SK-N-SH (cell line): ENCODE measurements around the gene KRTAP10-10. TPM values are rescaled to one million over a fixed set of nuclear protein-coding genes. Genes with fewer than 3 reads are reported as not detected.

Experiments
- CTCF ChIA-PET: fragments of 300-600, 350-600 bp; formaldehyde crosslinking; extraction: SDS; loops from one replicate; lab custom pipeline; 2021; lab: Yijun Ruan, JAX
- POLR2A ChIA-PET: fragments of 350-600 bp; sonication (Branson Sonifier 250); formaldehyde crosslinking; extraction: SDS; loops from one replicate; lab custom pipeline; 2020; ENCODE audit warnings: antibody characterized with exemption, inconsistent platforms; lab: Yijun Ruan, JAX
- DNase-seq: peaks from one replicate; pipeline ENCODE4 v3.0.0; 2012
- H2AFZ ChIP-seq: fragments of 200-600 bp; sonication (generic); 2 replicates; pipeline ENCODE4 v1.8.1; 2016; ENCODE audit warnings: antibody characterized with exemption, mild to moderate bottlenecking, low read depth
- H3F3A ChIP-seq: fragments of 200-600 bp; sonication (generic); replicated peaks from 2 replicates; pipeline ENCODE3; 2016; ENCODE audit warnings: antibody characterized with exemption, mild to moderate bottlenecking; ENCODE audit not compliant: insufficient read depth
- H3K27ac ChIP-seq, 2 experiments: fragments of 200-500 bp in 1 of 2; fragments of 200-600 bp in 1 of 2; sonication (Bioruptor generic) in 1 of 2; sonication (generic), shearing (Covaris generic) in 1 of 2; 2 replicates each; pipeline versions ENCODE4 v1.5.1 to v1.6.1; 2014 to 2016; ENCODE audit warnings: low read depth in 2 of 2, inconsistent platforms in 1 of 2, low read length in 1 of 2, mild to moderate bottlenecking in 1 of 2, mixed read lengths in 1 of 2
- H3K27me3 ChIP-seq: fragments of 200-600 bp; sonication (generic), shearing (Covaris generic); 2 replicates; pipeline ENCODE4 v1.6.1; 2016; ENCODE audit warnings: mixed run types; ENCODE audit not compliant: insufficient read depth
- H3K36me3 ChIP-seq, 2 experiments: fragments of 200-500 bp in 1 of 2; fragments of 200-600 bp in 1 of 2; sonication (Bioruptor generic) in 1 of 2; sonication (generic) in 1 of 2; replicated peaks in 1 of 2; 2 replicates each; pipeline versions ENCODE3 to v1.5.1; 2014 to 2016; ENCODE audit warnings: low read length in 1 of 2, mild to moderate bottlenecking in 1 of 2; ENCODE audit not compliant: insufficient read depth in 2 of 2, control insufficient read depth in 1 of 2
- H3K4me1 ChIP-seq, 2 experiments: fragments of 200-500 bp in 1 of 2; fragments of 200-600 bp in 1 of 2; sonication (Bioruptor generic) in 1 of 2; sonication (generic), shearing (Covaris generic) in 1 of 2; 2 replicates each; pipeline versions ENCODE4 v1.5.1 to v1.6.1; 2014 to 2016; ENCODE audit warnings: low read depth in 1 of 2, low read length in 1 of 2, mixed run types in 1 of 2; ENCODE audit not compliant: insufficient read depth in 2 of 2, control insufficient read depth in 1 of 2
- H3K4me2 ChIP-seq: fragments of 200-600 bp; sonication (generic), shearing (Covaris generic); 2 replicates; pipeline ENCODE4 v1.6.1; 2017; ENCODE audit warnings: mixed run types
- H3K4me3 ChIP-seq, 2 experiments: fragments of 200-500 bp in 1 of 2; fragments of 200-600 bp in 1 of 2; sonication (Bioruptor generic) in 1 of 2; sonication (generic), shearing (Covaris generic) in 1 of 2; 2 replicates each; pipeline versions ENCODE4 v1.5.1 to v1.8.1; 2014 to 2016; ENCODE audit warnings: low read depth in 2 of 2, inconsistent platforms in 1 of 2, low read length in 1 of 2, mild to moderate bottlenecking in 1 of 2, mixed read lengths in 1 of 2, moderate library complexity in 1 of 2
- H3K79me2 ChIP-seq: fragments of 200-600 bp; sonication (generic); 2 replicates; pipeline ENCODE4 v1.8.1; 2017; ENCODE audit warnings: mild to moderate bottlenecking; ENCODE audit not compliant: insufficient read depth
- H3K9ac ChIP-seq: fragments of 200-600 bp; sonication (generic); 2 replicates; pipeline ENCODE4 v1.6.1; 2017; ENCODE audit warnings: mixed run types
- H3K9me2 ChIP-seq: fragments of 200-600 bp; sonication (generic); 2 replicates; pipeline ENCODE4 v1.6.1; 2017; ENCODE audit warnings: mixed run types
- H3K9me3 ChIP-seq: fragments of 200-600 bp; sonication (generic); 2 replicates; pipeline ENCODE4 v1.6.1; 2017; ENCODE audit warnings: mixed run types, mild to moderate bottlenecking, moderate library complexity
- H4K20me1 ChIP-seq: fragments of 200-600 bp; sonication (generic); 2 replicates; pipeline ENCODE4 v1.6.1; 2017; ENCODE audit warnings: mild to moderate bottlenecking, mixed run types; ENCODE audit not compliant: insufficient read depth
- CHD2 ChIP-seq: fragments of 150-350 bp; IDR thresholded peaks from 2 replicates; pipeline ENCODE4 v1.6.1; 2018; ENCODE audit warnings: low read length; ENCODE audit not compliant: partially characterized antibody
- ELF1 ChIP-seq: IDR thresholded peaks from 2 replicates; pipeline ENCODE4 v1.4.0; 2012
- EZH2phosphoT487 ChIP-seq: fragments of 200-600 bp; sonication (generic); IDR thresholded peaks from 2 replicates; pipeline ENCODE4 v1.6.1; 2017; ENCODE audit warnings: low read depth, mixed run types, mild to moderate bottlenecking, antibody characterized with exemption, moderate library complexity, borderline replicate concordance
- FOSL2 ChIP-seq: IDR thresholded peaks from 2 replicates; pipeline ENCODE4 v1.4.0; 2012; ENCODE audit warnings: low read depth, mild to moderate bottlenecking, moderate library complexity, borderline replicate concordance
- FOXM1 ChIP-seq: IDR thresholded peaks from 2 replicates; pipeline ENCODE4 v1.4.0; 2012; ENCODE audit warnings: low read depth, mild to moderate bottlenecking
- GABPA ChIP-seq: IDR thresholded peaks from 2 replicates; pipeline ENCODE4 v1.4.0; 2012; ENCODE audit warnings: low read depth, mild to moderate bottlenecking
- JUND ChIP-seq: IDR thresholded peaks from 2 replicates; pipeline ENCODE4 v1.4.0; 2012
- MXI1 ChIP-seq: IDR thresholded peaks from 2 replicates; pipeline ENCODE4 v1.6.1; 2012; ENCODE audit warnings: mild to moderate bottlenecking, low read depth, low read length, improper control_type of control experiment
- NFIC ChIP-seq: IDR thresholded peaks from 2 replicates; pipeline ENCODE4 v1.4.0; 2012; ENCODE audit warnings: borderline replicate concordance
- NRF1 ChIP-seq: IDR thresholded peaks from 2 replicates; pipeline ENCODE4 v1.6.1; 2012; ENCODE audit warnings: low read depth, mild to moderate bottlenecking, low read length
- POLR2AphosphoS5 ChIP-seq: IDR thresholded peaks from 2 replicates; pipeline ENCODE4 v1.6.1; 2012; ENCODE audit warnings: low read depth, low read length
- SIN3A ChIP-seq: IDR thresholded peaks from 2 replicates; pipeline ENCODE4 v1.6.1; 2012; ENCODE audit warnings: low read depth, mild to moderate bottlenecking, low read length, moderate library complexity, borderline replicate concordance
- TAF1 ChIP-seq: IDR thresholded peaks from 2 replicates; pipeline ENCODE4 v1.6.1; 2012; ENCODE audit warnings: low read depth, mild to moderate bottlenecking, low read length, moderate library complexity, borderline replicate concordance
- TCF12 ChIP-seq: IDR thresholded peaks from 2 replicates; pipeline ENCODE4 v1.4.0; 2012
- WGBS: methylation state at CpG from one replicate; pipeline ENCODE4 v1.1.6; 2017; ENCODE audit warnings: low lambda C conversion rate; 5-methylcytosine and 5-hydroxymethylcytosine counted together
- polyA plus RNA-seq, 3 experiments: library from polyadenylated mRNA; depleted of rRNA; stranded (reverse); fragments of >200 nt; gene quantifications; 2 replicates each; pipeline ENCODE4 v1.2.3, GENCODE V29; 2012
- TF ChIP-seq, protein P1 (sequence below): IDR thresholded peaks from 2 replicates; pipeline ENCODE4 v1.6.1; 2012; ENCODE audit warnings: mild to moderate bottlenecking, low read depth, low read length, moderate library complexity
- TF ChIP-seq, protein P2 (sequence below): fragments of 150-350 bp; IDR thresholded peaks from 2 replicates; pipeline ENCODE4 v1.6.1; 2017; ENCODE audit warnings: antibody characterized with exemption, low read length, low read depth, borderline replicate concordance
- TF ChIP-seq, protein P3 (sequence below): IDR thresholded peaks from 2 replicates; pipeline ENCODE4 v1.4.0; 2012; ENCODE audit warnings: low read depth
- TF ChIP-seq, protein P4 (sequence below): fragments of 150-350 bp; IDR thresholded peaks from 2 replicates; pipeline ENCODE4 v1.6.1; 2016; ENCODE audit warnings: mild to moderate bottlenecking, low read depth, low read length
- TF ChIP-seq, protein P5 (sequence below): fragments of 200-600 bp; sonication (generic); IDR thresholded peaks from 2 replicates; pipeline ENCODE4 v1.6.1; 2017; ENCODE audit warnings: antibody characterized with exemption, mild to moderate bottlenecking, moderate library complexity

KRTAP10-10 gene
- polyA plus RNA-seq, 1 of the 3 experiments (the other 2 are of a cell fraction): not detected

DNA sequence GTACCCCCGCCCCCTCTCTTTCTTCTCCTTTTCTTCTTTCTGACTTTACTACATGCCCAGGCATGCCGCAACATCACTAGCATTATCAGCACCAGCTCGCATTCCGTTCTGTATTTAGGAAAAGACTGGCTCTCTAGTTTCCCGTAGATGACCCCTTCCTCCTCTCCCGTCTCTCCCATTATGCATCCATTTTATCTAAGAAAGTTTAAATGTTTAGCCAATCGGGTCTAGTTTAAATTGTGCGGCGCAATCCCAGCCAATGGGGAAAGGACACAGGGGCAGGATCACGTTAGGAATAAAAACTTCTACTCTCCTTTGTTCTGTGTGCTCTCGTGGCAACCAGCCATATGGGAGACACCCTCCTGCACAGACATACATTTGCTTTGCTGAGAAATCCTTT, 39.1 kb upstream of the KRTAP10-10 start (continued):
- TF ChIP-seq, protein P1, sequence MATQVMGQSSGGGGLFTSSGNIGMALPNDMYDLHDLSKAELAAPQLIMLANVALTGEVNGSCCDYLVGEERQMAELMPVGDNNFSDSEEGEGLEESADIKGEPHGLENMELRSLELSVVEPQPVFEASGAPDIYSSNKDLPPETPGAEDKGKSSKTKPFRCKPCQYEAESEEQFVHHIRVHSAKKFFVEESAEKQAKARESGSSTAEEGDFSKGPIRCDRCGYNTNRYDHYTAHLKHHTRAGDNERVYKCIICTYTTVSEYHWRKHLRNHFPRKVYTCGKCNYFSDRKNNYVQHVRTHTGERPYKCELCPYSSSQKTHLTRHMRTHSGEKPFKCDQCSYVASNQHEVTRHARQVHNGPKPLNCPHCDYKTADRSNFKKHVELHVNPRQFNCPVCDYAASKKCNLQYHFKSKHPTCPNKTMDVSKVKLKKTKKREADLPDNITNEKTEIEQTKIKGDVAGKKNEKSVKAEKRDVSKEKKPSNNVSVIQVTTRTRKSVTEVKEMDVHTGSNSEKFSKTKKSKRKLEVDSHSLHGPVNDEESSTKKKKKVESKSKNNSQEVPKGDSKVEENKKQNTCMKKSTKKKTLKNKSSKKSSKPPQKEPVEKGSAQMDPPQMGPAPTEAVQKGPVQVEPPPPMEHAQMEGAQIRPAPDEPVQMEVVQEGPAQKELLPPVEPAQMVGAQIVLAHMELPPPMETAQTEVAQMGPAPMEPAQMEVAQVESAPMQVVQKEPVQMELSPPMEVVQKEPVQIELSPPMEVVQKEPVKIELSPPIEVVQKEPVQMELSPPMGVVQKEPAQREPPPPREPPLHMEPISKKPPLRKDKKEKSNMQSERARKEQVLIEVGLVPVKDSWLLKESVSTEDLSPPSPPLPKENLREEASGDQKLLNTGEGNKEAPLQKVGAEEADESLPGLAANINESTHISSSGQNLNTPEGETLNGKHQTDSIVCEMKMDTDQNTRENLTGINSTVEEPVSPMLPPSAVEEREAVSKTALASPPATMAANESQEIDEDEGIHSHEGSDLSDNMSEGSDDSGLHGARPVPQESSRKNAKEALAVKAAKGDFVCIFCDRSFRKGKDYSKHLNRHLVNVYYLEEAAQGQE: no peak
- TF ChIP-seq JUND (no peak), ELF1 (no peak), NFIC (no peak), FOSL2 (no peak)

DNA sequence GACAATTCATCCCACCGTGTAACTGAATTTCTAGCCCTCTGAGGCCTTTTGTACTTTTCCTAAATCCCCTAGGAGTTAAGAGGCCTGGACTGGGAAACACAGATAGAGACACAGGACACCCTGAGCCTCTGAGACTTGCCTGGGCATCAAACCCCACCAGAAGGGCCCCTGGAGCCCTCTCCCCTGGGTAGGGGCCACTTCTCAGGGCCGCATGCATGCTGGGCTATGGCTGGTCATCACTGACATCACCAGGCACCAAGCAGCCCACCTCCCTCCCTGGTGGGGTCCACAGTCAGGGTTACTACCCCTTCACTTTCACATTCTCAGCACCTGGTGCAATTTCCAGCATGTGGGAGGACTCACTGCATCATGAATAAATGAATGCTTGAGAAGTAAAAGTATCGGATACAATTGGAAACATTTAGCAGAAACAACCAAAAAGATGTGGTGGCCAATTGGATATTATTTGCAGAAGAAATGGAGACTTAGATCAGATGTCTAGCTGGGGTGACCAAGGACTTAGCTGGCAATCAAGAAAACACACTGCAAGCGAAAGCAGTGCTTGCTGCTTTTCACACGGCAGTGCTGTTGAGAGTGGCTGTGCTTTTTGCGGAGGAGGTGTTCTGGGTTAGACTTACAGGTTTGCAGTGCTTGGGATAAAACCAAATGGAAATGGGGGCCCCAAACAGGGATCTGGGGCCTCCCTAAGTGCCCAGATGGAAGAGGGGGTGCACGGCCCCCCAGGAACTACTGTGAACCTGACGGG, 37.7 kb upstream of the KRTAP10-10 start:
- Histone ChIP-seq H4K20me1 (no peaks in the 10 kb centered on the region), H2AFZ (no peak overlapping the region), H3K4me1 (no peaks in the 10 kb centered on the region; a peak in 1 of 4 replicates), H3K9me2 (no peaks in the 10 kb centered on the region), H3K4me3 (no peak overlapping the region), H3K27ac (no peak overlapping the region), H3K4me2 (no peak overlapping the region), H3K36me3 (no peaks in the 10 kb centered on the region), H3K9me3 (no peaks in the 10 kb centered on the region), H3K27me3 (peaks cover 12% of the 10 kb centered on the region; the same call in 1 of the 2 replicates), H3K79me2 (no peaks in the 10 kb centered on the region), H3K9ac (no peak overlapping the region), H3F3A (no peaks in the 10 kb centered on the region)
- no peak for DNase-seq
- POLR2A ChIA-PET: no interaction called here
- CTCF ChIA-PET: no interaction called here
- TF ChIP-seq GABPA (no peak), EZH2phosphoT487 (no peak), MXI1 (no peak), FOSL2 (no peak), NRF1 (no peak), TCF12 (no peak), TAF1 (no peak), POLR2AphosphoS5 (no peak), CHD2 (no peak), FOXM1 (no peak), SIN3A (no peak)
- TF ChIP-seq, protein P1: no peak
- TF ChIP-seq, protein P2, sequence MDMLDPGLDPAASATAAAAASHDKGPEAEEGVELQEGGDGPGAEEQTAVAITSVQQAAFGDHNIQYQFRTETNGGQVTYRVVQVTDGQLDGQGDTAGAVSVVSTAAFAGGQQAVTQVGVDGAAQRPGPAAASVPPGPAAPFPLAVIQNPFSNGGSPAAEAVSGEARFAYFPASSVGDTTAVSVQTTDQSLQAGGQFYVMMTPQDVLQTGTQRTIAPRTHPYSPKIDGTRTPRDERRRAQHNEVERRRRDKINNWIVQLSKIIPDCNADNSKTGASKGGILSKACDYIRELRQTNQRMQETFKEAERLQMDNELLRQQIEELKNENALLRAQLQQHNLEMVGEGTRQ: no peak
- TF ChIP-seq, protein P3, sequence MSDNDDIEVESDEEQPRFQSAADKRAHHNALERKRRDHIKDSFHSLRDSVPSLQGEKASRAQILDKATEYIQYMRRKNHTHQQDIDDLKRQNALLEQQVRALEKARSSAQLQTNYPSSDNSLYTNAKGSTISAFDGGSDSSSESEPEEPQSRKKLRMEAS: no peak
- TF ChIP-seq, protein P4, sequence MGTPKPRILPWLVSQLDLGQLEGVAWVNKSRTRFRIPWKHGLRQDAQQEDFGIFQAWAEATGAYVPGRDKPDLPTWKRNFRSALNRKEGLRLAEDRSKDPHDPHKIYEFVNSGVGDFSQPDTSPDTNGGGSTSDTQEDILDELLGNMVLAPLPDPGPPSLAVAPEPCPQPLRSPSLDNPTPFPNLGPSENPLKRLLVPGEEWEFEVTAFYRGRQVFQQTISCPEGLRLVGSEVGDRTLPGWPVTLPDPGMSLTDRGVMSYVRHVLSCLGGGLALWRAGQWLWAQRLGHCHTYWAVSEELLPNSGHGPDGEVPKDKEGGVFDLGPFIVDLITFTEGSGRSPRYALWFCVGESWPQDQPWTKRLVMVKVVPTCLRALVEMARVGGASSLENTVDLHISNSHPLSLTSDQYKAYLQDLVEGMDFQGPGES: no peak
- TF ChIP-seq, protein P5, sequence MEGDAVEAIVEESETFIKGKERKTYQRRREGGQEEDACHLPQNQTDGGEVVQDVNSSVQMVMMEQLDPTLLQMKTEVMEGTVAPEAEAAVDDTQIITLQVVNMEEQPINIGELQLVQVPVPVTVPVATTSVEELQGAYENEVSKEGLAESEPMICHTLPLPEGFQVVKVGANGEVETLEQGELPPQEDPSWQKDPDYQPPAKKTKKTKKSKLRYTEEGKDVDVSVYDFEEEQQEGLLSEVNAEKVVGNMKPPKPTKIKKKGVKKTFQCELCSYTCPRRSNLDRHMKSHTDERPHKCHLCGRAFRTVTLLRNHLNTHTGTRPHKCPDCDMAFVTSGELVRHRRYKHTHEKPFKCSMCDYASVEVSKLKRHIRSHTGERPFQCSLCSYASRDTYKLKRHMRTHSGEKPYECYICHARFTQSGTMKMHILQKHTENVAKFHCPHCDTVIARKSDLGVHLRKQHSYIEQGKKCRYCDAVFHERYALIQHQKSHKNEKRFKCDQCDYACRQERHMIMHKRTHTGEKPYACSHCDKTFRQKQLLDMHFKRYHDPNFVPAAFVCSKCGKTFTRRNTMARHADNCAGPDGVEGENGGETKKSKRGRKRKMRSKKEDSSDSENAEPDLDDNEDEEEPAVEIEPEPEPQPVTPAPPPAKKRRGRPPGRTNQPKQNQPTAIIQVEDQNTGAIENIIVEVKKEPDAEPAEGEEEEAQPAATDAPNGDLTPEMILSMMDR: no peak
- WGBS: 61% methylated on average over 5 of the region's 8 CpGs
